Progenitor cell of endocrine pancreas (in vitro differentiated cells): ENCODE measurements around the gene MAML2. TPM values are rescaled to one million over a fixed set of nuclear protein-coding genes. Genes with fewer than 3 reads are reported as not detected.

Experiments
- DNase-seq: peaks from one replicate; pipeline ENCODE4 v3.0.0; 2021; ENCODE audit warnings: low spot score; ENCODE audit not compliant: unreplicated experiment
- H3K27ac Mint-ChIP-seq: 2 replicates; pipeline ENCODE4 v1.8.0; 2021; ENCODE audit warnings: mild to moderate bottlenecking, moderate library complexity, mixed read lengths
- H3K27me3 Mint-ChIP-seq: 2 replicates; pipeline ENCODE4 v1.8.0; 2021; ENCODE audit warnings: mixed read lengths
- H3K36me3 Mint-ChIP-seq: 2 replicates; pipeline ENCODE4 v1.8.0; 2022; ENCODE audit warnings: mixed read lengths; ENCODE audit not compliant: insufficient read depth
- H3K4me1 Mint-ChIP-seq: 2 replicates; pipeline ENCODE4 v1.8.0; 2021; ENCODE audit warnings: low read depth, mixed read lengths
- H3K4me3 Mint-ChIP-seq: 2 replicates; pipeline ENCODE4 v1.8.0; 2021; ENCODE audit warnings: low read depth, mild to moderate bottlenecking, moderate library complexity, mixed read lengths
- H3K9me3 Mint-ChIP-seq: 2 replicates; pipeline ENCODE4 v1.8.0; 2021; ENCODE audit warnings: low read depth, mixed read lengths
- total RNA-seq: library from RNA; stranded (reverse); gene quantifications from 2 replicates; pipeline ENCODE4 v1.2.1, GENCODE V29; 2021
- TF ChIP-seq, protein P1 (sequence below): fragments of 200-600 bp; sonication (generic); IDR thresholded peaks from one replicate; pipeline ENCODE4 v1.5.0; 2021; ENCODE audit warnings: antibody characterized with exemption, mild to moderate bottlenecking; ENCODE audit not compliant: unreplicated experiment

Gene MAML2
- total RNA-seq, 1 donor from 2014 or later: 17.6 TPM

DNA sequence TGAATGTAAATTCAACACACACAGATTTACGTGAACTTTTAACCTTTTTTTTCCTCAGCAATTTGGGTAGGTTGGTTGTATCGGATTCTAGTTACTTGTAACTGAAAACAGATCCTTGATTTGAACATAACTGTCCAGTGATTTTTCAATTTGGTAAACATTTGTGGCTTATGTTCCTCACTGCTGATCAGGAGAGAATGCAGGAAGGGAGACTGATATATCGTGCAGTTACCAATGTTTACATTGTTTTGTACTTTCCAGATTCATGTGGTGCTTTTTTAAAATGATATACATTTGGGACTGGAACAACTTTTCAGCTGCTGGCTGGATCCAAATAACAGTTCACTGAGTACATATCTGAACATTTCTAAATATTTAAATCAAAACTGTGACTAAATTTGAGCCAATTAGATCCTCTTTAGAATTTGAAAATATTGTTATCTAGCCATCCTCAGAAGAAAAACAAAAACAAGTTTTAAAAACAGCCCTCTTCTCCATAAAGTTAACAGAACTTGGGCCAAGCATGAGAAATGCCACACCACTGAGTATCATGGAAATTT lies 334.8 kb downstream of the MAML2 start:
- H3K4me1 Mint-ChIP-seq: peaks cover 12% of the 10 kb centered on the region
- no peak for DNase-seq
- H3K27me3 Mint-ChIP-seq: no peaks in the 10 kb centered on the region
- TF ChIP-seq, protein P1, sequence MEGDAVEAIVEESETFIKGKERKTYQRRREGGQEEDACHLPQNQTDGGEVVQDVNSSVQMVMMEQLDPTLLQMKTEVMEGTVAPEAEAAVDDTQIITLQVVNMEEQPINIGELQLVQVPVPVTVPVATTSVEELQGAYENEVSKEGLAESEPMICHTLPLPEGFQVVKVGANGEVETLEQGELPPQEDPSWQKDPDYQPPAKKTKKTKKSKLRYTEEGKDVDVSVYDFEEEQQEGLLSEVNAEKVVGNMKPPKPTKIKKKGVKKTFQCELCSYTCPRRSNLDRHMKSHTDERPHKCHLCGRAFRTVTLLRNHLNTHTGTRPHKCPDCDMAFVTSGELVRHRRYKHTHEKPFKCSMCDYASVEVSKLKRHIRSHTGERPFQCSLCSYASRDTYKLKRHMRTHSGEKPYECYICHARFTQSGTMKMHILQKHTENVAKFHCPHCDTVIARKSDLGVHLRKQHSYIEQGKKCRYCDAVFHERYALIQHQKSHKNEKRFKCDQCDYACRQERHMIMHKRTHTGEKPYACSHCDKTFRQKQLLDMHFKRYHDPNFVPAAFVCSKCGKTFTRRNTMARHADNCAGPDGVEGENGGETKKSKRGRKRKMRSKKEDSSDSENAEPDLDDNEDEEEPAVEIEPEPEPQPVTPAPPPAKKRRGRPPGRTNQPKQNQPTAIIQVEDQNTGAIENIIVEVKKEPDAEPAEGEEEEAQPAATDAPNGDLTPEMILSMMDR: no peak
- no peak overlapping the region for H3K4me3 Mint-ChIP-seq
- no peak overlapping the region for H3K27ac Mint-ChIP-seq
- H3K9me3 Mint-ChIP-seq: peaks cover 3% of the 10 kb centered on the region
- H3K36me3 Mint-ChIP-seq: peaks cover 4% of the 10 kb centered on the region

DNA sequence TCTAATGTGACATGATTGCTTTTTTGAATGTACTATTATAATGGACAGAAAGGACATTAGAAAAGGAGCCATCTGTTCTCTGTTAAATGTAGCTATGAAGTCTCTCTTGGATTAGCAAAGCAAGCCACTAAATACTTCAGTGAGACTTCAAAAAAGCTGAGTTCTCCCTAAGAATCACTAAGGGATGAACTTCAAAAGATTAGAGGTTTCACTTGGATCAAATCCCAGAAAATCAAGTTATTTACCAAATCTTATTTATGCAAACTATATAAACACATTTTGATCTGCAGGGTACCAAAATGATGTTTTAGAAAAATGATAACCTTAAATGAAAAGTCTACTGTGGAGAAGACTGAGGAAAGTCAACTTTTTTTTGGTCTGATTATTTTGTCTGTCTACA lies 337.0 kb downstream of the MAML2 start:
- H3K27me3 Mint-ChIP-seq: no peaks in the 10 kb centered on the region
- no peak overlapping the region for H3K27ac Mint-ChIP-seq
- H3K4me1 Mint-ChIP-seq: no peaks in the 10 kb centered on the region
- TF ChIP-seq, protein P1: no peak
- DNase-seq: no peak
- H3K9me3 Mint-ChIP-seq: peaks cover 13% of the 10 kb centered on the region
- peaks cover 10% of the 10 kb centered on the region for H3K36me3 Mint-ChIP-seq
- no peak overlapping the region for H3K4me3 Mint-ChIP-seq

DNA sequence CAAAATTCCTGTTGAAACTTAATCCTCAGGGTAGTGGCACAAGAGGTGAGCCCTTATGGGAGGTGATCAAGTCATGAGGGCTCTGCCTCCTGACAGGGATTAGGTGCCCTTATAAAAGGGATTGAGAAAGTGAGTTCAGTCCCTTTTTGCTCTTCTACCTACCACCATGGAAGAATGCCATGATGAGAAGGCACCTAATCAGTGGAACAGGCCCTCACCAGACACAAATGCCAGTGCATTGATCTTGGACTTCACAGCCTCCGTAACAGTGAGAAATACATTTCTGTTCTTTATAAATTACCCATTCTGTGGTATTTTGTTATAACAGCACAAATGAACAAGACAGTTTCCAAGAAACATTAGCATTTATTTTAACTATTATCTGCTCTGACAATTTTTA lies 338.1 kb downstream of the MAML2 start:
- H3K4me1 Mint-ChIP-seq: peaks cover 3% of the 10 kb centered on the region
- no peaks in the 10 kb centered on the region for H3K27me3 Mint-ChIP-seq

DNA sequence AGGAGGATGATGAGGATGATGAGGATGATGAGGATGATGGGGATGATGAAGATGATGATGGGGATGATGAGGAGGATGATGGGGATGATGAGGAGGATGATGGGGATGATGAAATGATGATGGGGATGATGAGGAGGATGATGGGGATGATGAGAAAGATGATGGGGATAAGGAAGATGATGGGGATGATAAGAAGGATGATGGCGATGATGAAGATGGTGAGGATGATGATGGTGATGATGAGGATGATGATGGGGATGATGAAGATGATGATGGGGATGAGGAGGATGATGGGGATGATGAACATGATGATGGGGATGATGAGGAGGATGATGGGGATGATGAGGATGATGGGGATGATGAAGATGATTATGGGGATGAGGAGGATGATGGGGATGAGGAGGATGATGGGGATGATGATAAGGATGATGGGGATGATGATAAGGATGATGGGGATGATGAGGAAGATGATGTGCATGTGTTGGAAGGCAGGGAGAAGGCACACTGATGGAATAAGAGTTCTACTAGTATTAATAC lies 340.2 kb downstream of the MAML2 start:
- DNase-seq: no peak

More for the DNA sequence above, 338.1 kb downstream of the MAML2 start:
- Mint-ChIP-seq H3K9me3 (peaks cover 13% of the 10 kb centered on the region), H3K4me3 (no peak overlapping the region), H3K27ac (no peak overlapping the region), H3K36me3 (peaks cover 10% of the 10 kb centered on the region)
- TF ChIP-seq, protein P1: no peak
- no peak for DNase-seq

DNA sequence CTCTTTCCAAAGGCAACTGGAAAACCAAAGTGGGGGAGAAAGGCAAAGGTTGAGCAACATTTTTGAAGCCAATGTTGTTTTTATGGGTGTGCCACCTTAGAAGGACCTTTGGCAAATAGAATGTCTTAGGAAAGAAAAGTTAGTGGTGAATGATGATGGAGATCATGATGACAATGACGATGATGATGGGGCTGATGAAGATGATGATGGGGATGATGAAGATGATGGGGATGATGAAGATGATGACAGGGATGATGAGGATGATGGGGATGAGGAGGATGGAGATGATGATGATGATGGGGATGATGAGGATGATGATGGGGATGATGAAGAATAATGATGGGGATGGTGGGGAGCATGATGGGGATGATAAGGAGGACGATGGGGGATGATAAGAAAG lies 340.7 kb downstream of the MAML2 start:
- Mint-ChIP-seq H3K4me3 (no peak overlapping the region), H3K27ac (no peak overlapping the region), H3K9me3 (peaks cover 13% of the 10 kb centered on the region), H3K27me3 (no peaks in the 10 kb centered on the region), H3K4me1 (peaks cover 8% of the 10 kb centered on the region), H3K36me3 (peaks cover 10% of the 10 kb centered on the region)
- TF ChIP-seq, protein P1: no peak
- no peak for DNase-seq

More for the DNA sequence above, 340.2 kb downstream of the MAML2 start:
- H3K4me3 Mint-ChIP-seq: no peak overlapping the region
- H3K4me1 Mint-ChIP-seq: peaks cover 8% of the 10 kb centered on the region
- H3K27ac Mint-ChIP-seq: no peak overlapping the region
- peaks cover 10% of the 10 kb centered on the region for H3K36me3 Mint-ChIP-seq
- TF ChIP-seq, protein P1: no peak
- H3K27me3 Mint-ChIP-seq: no peaks in the 10 kb centered on the region
- peaks cover 13% of the 10 kb centered on the region for H3K9me3 Mint-ChIP-seq
